ENCODE measurements around the gene WASF2.
"Not testable (repeated sequence)": the region's sequence is repeated elsewhere in the genome, so short reads cannot be mapped to it uniquely, and the experiment has no call there.

The WASF2 gene

GRCh38 chr1:27447399-27447798, 42.6 kb downstream of the WASF2 start:
- no peak for DNase-seq

- no peak for DNase-seq
Measured at GRCh38 chr1:27446496-27447020, 43.4 kb downstream of the WASF2 start.

- DNase-seq, result no peak
Measured at GRCh38 chr1:27445177-27445936, 44.6 kb downstream of the WASF2 start.

GRCh38 chr1:27444632-27445031, 45.3 kb downstream of the WASF2 start:
- DNase-seq, result no peak

GRCh38 chr1:27439150-27439549, 50.8 kb downstream of the WASF2 start:
- no peak for DNase-seq

GRCh38 chr1:27438621-27439061, 51.3 kb downstream of the WASF2 start:
- peak; percentile 17 for DNase-seq

GRCh38 chr1:27436204-27437159, 53.5 kb downstream of the WASF2 start:
- DNase-seq, result peak; percentile 21

- peak; percentile 73 for DNase-seq
Measured at GRCh38 chr1:27435566-27436203, 54.3 kb downstream of the WASF2 start.

- DNase-seq, result no peak
Measured at GRCh38 chr1:27433706-27434105, 56.3 kb downstream of the WASF2 start.

- not testable (repeated sequence) for DNase-seq
Measured at GRCh38 chr1:27432725-27433124, 57.2 kb downstream of the WASF2 start.

- no peak for DNase-seq
Measured at GRCh38 chr1:27431601-27431940, 58.4 kb downstream of the WASF2 start.

GRCh38 chr1:27430903-27431600, 58.9 kb downstream of the WASF2 start:
- DNase-seq, result peak; percentile 34

- no peak for DNase-seq
Measured at GRCh38 chr1:27429029-27429425, 60.9 kb downstream of the WASF2 start.

- peak; percentile 83 for DNase-seq
Measured at GRCh38 chr1:27428316-27429028, 61.5 kb downstream of the WASF2 start.

GRCh38 chr1:27427816-27428315, 62.1 kb downstream of the WASF2 start:
- DNase-seq, result no peak

- DNase-seq, result no peak
Measured at GRCh38 chr1:27427329-27427728, 62.6 kb downstream of the WASF2 start.

GRCh38 chr1:27423709-27424108, 66.3 kb downstream of the WASF2 start:
- no peak for DNase-seq

- DNase-seq, result no peak
Measured at GRCh38 chr1:27418326-27419185, 71.4 kb downstream of the WASF2 start.

GRCh38 chr1:27417713-27418112, 72.3 kb downstream of the WASF2 start:
- DNase-seq, result no peak

GRCh38 chr1:27416387-27417111, 73.4 kb downstream of the WASF2 start:
- DNase-seq, result peak; percentile 56
